GM19395 (cell line): ENCODE results near the gene MBNL1.
A peak's percentile ranks its signal among the peaks of the same experiment; 100 is the strongest.
"Not testable (repeated sequence)": the region's sequence is repeated elsewhere in the genome, so short reads cannot be mapped to it uniquely, and the experiment has no call there.

Experiments
- ATAC-seq: cut with Tn5 transposase; IDR thresholded peaks from one replicate; pipeline ENCODE4 v1.9.1; 2021; ENCODE audit warnings: mild to moderate bottlenecking, moderate library complexity; ENCODE audit not compliant: unreplicated experiment

The MBNL1 gene

DNA sequence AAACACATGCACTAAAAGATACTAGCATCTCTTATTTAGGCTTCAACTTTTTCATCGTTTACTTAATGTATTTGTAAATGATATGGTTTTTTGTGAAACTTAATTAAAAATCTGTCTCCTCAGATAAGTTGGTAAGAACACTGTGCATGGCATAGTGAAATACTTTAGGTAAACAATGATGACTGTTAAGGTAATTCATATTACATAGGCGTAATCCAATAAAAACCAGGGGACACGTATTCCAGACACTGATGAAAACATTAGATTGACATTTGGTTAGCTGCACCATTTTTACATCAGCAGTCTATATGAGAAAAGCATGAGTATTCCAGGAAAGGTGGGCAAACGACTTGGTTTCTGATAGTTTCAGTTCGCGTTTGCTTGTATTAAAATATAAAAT is 170.0 kb downstream of the MBNL1 start:
- no peak for ATAC-seq

DNA sequence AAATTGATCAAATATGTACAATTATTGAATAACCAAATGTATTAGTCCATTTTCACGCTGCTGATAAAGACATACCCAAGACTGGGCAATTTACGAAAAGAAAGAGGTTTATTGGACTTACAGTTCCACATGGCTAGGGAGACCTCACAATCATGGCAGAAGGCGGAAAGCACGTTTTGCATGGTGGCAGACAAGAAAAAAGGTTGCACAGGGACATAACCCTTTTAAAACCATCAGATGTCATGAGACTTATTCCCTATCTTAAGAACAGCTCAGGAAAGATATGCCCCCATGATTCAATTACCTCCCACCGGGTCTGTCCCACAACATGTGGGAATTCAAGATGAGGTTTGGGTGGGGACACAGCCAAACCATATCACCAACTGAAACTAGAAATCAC is 171.5 kb downstream of the MBNL1 start:
- ATAC-seq: not testable (repeated sequence)

DNA sequence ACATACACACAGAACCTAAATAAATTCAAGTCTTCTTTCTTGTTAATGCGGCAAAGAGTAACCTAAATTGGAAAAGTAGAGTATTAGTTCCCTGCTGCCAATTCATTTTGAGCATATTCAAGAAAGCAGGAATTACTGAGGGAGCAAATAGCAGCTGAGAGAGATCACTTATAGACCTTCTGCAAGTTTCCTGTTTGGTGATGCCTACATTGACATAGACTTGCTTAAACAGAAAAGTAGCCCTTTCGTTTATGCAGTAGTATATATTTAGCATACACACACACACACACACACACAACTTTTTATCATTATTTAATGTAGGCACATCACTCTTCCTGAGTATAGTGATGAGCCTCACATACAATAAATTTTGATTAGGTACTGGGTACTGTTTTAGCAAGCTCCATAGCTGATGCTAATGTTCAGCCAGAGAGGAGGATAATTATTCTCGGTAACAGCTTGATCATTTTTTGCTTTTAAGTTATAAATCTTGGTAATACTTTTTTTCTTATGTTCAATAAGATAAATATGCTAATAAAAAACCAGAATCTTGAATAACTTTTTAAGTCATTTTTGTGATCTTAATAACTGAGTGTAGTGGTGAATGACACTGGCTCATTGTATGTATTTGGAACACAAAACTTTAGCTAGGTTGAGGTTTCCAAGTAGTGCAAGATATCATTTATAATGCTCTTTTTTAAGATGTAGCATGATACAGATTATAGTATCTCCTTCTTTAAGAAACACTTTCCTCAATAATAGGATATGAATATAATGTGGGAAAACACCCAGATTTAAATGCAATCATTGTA is 174.7 kb downstream of the MBNL1 start:
- no peak for ATAC-seq

DNA sequence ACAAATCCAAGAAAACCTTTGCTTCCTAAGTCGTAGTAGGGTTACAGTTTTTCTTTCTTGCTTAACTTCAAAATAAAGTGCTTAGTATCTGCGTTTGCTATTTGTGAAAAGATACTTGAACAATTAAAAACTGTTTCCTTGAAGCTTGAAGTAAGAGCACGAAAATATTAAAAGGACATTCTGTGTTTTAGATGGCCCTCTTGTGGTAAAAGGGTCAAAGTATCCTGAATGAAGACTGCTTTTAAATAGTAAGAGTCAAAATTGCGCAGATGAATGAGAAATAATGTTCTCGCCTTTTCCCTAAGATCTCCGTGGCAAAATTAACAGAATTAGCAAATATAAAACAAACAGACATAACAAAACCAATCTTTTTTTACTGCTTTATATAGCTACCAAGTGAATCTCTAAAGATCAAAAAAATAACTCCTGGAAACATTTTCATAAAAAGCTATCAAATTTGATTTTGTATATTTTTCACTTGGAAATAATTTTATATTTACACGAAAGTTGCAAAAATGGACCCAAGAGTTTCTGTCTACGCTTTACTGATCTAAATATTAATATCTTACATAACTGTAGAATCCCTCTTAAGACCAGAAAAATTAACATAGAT is 175.4 kb downstream of the MBNL1 start:
- no peak for ATAC-seq

DNA sequence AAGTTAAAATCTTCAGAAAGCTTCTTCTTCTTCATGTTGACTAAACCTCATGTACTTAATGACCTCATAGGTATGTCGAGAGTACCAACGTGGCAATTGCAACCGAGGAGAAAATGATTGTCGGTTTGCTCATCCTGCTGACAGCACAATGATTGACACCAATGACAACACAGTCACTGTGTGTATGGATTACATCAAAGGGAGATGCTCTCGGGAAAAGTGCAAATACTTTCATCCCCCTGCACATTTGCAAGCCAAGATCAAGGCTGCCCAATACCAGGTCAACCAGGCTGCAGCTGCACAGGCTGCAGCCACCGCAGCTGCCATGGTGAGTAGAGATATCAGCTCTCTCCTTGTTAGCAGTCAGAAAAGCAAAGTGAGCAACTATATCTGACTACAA is 176.5 kb downstream of the MBNL1 start:
- ATAC-seq: no peak

DNA sequence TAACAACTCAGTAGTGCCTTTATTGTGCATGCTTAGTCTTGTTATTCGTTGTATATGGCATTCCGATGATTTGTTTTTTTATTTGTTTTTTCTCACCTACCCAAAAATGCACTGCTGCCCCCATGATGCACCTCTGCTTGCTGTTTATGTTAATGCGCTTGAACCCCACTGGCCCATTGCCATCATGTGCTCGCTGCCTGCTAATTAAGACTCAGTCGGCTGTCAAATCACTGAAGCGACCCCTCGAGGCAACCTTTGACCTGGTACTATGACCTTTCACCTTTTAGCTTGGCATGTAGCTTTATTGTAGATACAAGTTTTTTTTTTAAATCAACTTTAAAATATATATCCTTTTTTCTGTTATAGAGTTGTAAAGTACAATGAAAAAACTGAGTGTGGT is 177.8 kb downstream of the MBNL1 start:
- ATAC-seq: no peak

DNA sequence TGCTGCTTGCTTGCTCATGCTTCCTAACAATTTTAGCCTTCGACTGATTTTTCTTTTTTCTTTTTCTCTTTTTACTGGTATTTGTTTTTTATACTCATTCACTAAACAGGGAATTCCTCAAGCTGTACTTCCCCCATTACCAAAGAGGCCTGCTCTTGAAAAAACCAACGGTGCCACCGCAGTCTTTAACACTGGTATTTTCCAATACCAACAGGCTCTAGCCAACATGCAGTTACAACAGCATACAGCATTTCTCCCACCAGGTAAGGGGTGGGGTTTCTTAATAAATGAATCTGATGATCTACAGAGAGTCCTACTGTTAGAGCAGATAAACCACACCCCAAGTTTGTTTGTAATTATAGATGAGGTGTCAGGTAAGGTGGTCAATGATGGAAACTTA is 178.8 kb downstream of the MBNL1 start:
- no peak for ATAC-seq

DNA sequence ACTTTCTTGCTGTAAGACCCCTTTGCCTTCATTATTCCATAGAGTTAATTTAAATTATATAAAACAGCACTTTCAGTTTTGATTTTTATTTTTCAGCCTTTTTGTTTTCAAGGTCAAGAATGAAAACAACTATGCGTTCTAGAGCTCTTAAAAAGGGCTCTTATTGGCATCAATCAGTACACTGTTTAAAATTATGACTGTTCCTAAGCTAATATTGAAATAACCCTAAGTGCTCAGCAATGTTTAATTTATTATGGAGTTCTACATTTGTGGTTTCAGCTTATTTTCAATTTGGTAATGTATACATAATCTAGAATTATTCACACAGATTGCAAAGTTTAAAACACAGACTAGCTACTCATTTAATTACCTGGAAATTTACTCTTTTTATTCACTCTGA is 179.4 kb downstream of the MBNL1 start:
- no peak for ATAC-seq

DNA sequence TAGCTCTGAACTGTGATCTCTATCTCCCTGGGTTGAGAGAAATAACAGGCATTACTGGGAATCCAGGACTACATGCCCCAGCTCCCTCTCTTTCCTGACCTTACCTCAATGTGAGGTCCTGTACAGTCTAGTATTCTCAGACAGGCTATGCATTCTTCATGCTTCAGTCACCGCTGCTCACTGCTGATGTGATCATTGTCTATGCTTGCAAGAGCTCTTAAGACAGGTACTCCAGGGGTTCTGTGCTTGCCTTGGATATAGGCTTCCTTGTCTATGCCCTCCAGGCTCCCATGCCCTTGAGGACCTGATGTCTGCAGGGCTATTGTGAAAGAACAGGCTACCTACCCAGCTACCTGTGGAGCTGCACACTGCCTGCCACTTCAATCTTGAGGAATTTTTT is 183.6 kb downstream of the MBNL1 start:
- no peak for ATAC-seq

DNA sequence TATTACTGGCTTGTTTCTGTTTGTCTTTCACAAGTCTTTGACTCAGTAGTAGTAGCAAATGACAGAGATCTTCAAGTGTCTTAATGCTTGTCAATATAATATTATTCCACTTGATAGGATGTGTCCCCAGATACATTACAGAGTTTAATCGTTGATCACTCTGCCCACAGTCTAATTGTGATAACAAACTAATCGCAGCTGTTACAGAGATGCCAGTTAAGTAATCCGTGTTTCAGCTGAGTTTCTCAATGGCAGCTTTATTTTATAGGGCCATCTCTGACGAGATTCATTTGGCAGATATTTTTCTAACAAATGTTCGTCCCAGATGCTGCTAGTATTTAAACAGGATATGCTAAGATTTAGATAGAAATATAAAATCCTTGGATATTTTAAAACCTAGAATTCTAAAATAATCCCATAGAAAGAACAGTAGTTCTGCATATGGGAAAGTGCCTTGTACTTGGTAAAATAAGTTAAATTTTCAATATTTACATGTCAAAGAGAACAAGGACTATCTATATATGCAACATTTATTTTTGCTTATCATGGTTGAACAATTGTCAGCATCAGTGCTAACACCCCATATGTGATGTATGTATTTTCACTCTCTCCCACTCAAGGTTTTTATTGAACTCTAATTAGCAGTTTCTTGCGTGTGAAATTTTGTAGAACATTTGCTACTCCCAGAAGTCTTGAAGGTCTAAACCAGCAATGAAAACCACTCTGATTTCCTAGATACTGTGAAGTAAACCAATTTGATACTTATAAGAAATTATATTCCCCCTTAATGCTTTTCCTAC is 185.5 kb downstream of the MBNL1 start:
- no peak for ATAC-seq

DNA sequence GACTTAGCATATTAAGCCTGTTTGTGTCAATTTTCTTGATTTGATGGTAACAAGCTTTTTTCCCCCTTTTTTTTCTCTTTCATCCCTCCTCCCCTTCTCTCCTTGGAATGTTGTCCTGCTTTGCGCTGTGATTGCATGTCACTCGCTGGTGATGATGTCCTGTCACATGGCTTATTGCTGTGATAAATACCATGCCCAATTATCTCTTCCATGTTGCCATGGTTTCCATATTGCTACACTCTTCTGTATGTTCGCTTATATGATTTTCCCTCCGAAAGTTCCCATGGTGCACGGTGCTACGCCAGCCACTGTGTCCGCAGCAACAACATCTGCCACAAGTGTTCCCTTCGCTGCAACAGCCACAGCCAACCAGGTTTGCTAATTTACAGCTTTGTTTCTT is 187.3 kb downstream of the MBNL1 start:
- no peak for ATAC-seq

DNA sequence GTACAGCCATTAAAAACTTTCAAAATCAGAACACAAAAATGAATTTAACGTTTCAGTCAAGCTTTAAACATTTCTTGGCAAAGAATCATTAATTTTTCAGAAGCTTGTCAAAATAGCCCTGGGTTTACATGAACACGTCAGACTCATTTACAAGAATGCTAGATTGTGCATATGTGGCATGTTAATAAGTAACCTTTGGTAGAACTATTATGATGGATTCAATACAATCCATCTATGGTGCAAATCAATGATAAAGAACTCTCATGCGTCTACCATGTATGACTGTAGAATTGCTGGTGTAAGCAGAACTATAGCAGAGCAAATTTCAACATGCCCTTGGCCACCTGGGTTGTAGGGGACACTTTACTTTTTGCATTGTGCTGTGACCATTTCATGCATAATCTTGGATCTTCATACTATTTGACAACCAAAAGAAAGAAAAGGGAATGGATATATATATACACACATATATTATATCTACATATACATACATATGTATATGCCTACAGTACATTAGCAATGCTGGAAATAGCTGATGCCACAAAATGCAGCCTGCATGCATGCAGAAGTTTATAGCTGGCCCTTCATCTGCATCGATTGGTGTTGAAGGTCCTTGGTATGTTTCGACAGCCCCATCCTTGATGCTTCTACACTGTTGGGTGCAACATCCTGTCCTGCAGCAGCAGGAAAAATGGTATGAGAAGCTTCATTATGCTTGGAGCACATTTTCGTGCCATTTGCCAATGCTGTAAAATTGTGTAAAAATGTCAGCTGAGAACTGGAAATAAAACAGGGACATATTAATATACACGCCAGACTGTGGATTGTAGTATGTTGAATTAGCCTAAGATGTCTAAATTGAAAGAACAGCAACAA is 189.0 kb downstream of the MBNL1 start:
- ATAC-seq: no peak

DNA sequence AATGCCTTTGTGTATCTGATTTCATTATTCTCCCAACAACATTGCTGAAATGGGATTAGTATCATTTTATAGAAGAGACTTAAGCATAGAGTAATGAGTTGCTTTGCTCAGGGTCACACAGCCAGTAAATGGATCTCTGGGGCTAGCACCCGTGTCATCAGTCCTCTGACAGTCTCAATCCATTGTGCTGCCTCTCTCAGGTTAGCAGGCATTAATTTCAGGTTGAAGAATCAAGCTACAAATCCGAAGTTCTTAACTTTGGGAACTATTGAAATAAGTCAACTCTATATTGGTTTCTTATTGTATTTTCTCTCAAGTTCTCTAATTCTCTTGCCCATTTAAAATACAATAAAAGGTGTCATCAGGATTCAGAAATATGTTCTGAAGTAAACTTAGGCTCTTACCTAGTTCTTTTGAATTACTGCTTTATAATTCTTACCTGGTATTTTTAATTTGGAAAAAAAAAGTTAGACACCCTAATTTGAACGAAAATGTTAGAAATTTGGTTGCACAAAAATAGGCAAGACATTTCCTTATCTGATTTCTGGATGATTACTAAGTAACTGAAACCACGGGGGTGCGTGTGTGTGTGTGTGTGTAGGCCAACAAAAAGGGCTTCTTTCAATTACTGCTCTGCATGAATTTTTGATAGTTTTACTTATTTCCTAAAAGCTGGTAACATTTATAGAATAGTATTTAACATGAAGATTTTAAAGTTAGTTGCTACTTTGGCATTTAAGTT is 189.8 kb downstream of the MBNL1 start:
- no peak for ATAC-seq

DNA sequence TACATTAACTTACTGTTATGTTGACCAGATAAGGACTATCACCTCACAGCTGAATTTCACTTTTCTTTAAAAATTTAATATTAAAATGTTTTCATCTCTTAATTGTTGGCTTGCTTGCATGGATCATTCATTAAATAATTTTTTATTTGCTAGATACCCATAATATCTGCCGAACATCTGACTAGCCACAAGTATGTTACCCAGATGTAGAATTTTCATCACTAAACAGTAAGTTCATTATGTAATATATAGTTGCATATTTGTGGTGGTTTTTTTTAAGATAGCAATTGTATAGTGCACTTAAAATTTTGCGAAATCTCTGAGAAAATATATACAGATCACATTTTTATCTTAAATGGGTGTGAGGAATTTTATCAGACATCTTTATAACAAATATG is 190.4 kb downstream of the MBNL1 start:
- no peak for ATAC-seq

DNA sequence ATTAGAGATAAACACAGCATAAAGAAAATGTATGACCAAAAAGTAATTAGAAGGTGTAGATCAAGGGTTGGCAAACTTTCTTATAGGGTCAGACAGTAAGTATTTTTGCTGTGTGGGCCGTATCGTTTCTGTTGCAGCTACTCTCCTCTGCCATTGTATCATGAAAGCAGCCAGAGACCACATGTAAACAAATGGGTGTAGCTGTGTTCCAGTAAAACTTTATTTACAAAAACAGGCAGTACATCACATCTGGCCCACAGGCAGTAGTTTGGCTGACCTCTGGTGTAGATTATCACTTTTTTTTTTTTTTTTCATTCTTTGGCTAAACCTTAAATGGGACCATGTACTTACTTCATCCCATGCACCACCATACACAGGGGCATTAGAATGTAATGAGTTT is 190.8 kb downstream of the MBNL1 start:
- no peak for ATAC-seq

DNA sequence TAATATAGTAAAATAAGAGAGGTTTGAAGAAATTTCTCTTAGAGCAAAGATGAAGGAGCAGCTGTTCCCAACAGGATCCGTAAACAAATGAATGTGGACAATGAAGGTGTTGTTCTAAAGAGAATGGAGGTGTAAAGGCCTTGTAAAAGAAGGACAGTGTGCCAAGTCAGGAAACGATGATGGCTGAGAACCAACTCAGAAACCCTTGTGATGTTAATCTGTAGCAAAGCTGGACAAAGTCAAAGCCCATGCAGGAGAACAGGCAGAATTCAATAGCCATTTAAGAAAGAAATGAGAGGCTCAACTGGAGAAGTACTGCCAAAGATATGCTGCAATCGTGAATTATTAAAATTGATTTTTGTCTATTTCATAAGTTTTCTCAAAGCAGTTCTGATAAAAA is 192.2 kb downstream of the MBNL1 start:
- ATAC-seq: no peak

DNA sequence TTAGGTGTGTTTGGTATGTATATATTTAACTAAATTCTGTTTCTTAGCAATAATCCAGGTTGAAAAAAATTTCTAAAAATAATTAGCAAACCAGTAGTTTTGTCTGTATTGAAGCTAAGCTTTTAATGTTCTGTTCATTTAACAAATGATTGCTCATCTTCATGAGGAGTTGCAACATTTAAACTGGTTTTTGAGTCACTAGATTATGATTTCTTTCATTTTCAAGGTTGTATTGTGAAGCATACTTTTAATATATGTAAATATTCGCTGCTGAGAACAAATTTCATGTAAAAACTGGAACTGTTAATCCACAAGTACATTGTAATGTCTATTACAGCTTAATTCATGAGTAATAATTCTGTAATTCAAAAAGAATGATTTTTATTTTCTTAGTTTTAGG is 192.7 kb downstream of the MBNL1 start:
- no peak for ATAC-seq

DNA sequence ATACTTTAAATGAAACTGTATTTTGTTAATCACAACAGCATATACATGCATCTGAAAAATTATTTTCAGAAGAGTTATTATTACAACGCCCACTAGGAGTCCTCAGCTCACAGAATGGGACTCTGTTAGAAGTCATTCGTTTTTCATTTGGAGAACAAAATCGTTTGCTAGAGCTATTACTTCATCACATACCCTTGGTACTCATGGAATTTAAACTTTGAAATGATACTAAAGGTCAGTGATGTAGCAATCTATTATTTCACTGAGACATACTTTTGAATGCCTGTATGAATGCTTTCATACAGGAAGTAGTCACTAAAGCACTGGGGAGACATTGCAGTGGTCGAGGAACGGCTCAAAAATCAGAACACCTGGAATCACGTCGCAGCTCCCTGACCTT is 198.1 kb downstream of the MBNL1 start:
- ATAC-seq: peak; percentile 55

DNA sequence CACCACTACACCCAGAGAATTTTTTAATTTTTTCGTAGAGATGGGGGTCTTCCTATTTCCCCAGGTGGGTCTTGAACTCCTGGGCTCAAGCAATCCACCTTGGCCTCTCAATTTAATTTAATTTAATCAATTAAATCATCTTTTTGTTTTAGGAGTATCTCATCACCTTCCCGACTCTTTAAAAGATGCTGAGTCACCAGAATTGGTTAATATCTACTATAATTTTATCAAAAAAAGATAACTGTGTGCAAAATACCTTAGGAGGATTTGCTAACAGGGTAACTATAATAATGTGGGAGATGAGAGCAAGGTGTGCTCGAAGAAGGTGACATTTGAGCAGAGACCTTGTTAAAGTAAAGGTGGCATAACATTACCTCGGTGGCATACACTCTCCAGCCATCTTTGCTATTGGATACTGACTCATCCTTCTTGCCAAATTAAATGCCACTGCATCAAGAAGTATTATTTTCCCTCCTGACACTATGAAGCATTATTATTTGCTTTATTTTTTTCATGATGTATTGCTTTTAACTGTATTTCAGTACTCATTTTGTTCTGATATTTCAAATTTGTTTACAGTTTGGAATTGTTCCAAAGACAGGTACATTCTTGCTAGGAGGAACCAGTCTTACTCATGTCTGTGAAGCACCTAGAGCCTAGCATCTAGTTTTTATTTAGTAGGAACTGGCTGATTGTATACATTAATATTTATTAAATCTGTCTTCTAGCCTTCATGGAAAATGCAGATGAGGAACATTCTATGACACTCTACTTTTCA is 200.7 kb downstream of the MBNL1 start:
- ATAC-seq: no peak

DNA sequence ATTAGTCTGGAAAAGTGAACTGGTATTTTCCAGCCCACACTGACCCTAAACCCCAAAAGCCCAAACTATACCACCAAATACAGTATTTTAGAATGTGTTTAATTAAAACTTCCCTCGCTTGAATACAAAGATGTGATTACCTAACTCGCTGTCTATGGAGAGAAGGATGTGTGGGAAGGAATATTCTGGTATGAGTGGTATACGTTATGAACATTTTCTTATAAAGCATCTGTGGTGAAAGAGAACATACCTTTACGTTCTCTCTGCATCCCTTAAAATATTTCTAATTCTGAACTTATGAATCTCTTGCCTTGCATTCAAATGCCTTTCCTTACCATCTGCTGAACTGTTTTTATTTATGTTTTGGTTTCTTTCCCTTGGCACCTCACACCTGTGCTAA is 201.4 kb downstream of the MBNL1 start:
- no peak for ATAC-seq
